Stimulated activated CD4-positive, alpha-beta T cell treated with anti-CD3 and anti-CD28 coated beads, Interleukin-4, amount 100 ng/mL, for 48 hours (primary cell): ENCODE measurements around the gene ITGA6.
"Not testable (repeated sequence)": the region's sequence is repeated elsewhere in the genome, so short reads cannot be mapped to it uniquely, and the experiment has no call there.

ENCODE experiments used
- DNase-seq, 2 donors: peaks; one replicate each; pipeline ENCODE4 v3.0.0-alpha.2; 2020; ENCODE audit warnings: low read depth in 2 of 2

ITGA6 gene

DNA sequence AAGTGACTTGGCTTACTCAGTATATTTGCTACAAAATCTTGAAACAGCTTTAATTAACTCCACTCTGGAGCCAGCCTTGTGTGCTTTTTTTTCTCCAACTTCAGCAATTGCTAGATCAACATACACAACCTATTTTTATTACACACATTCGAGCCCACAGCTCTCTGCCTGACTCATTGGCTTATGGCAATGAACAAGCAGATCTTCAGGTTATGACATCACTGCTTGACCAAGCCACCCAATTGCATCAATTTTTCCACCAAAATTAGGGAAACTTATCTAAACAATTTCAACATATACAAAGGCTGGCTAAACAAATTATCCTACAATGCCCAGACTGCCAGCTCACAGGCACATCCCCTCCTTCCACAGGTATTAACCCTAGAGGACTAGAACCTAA, 88.9 kb downstream of the ITGA6 start:
- no peak for DNase-seq

DNA sequence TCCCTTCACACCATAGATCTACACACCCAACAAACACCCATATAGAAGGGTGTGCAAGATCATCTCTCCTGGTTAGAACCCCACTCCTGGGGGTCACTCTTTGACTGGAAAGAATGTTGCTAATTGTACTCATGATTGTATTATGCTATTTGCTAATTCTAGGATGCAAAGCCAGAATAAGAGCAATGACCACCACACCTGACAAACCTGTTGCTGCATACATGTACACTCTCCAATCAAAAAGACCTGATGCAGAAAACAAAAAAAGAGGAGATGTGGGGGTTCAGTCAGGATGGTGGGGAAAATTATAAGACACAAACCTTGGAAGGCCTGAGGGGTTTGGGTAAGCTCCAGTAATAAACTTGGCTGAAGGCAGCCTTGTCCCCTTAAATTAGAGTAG, 91.6 kb downstream of the ITGA6 start:
- DNase-seq: no peak

DNA sequence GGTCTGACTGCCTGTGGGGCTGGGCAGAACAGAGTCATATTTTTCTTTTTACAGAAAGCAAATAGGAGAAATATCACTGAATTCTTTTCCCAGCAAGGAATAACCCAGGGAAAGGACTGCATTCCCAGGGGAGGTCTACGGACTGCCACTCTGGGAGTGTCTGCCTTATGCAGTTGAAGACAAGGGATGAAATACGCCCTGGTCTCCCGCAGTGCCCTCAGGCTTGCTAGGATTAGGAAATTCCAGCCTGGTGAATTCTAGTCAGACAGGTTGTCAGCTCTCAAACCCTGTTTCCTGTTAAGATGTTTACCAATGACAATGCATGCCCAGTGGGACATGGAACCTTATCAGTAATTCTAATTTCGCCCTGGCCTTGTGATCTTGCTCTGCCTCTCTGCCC, 98.2 kb downstream of the ITGA6 start:
- no peak for DNase-seq

DNA sequence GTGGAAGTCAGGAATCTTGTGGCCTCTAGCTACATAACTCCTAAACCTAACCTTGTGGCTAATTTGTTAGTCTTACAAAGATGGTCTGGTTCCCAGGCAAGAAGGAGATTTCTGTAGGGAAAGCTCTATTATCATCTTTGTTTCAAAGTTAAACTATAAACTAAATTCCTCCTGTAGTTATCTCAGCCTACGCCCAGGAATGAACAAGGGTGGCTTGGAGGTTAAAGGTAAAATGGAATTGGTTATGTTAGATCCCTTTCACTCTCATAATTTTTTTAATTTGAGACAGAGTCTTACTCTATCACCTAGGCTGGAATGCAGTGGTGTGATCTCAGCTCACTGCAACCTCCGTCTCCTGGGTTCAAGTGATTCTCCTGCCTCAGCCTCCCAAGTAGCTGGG, 103.9 kb downstream of the ITGA6 start:
- no peak for DNase-seq

DNA sequence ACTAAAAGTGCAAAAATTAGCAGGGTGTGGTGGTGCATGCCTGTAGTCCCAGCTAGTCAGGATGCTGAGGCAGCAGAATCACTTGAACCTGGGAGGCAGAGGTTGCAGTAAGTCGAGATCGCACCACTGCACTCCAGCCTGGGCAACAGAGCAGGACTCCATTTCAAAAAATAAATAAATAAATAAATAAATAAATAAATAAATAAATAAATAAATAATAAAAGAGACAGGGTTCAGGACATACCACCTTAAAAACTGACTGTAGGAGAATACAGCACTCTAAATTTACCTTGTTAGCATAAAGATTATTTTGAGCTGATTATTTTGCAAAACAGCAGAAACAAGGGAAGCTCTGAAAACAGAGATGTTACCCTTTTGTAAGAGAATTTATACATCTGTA, 105.1 kb downstream of the ITGA6 start:
- not testable (repeated sequence) for DNase-seq

DNA sequence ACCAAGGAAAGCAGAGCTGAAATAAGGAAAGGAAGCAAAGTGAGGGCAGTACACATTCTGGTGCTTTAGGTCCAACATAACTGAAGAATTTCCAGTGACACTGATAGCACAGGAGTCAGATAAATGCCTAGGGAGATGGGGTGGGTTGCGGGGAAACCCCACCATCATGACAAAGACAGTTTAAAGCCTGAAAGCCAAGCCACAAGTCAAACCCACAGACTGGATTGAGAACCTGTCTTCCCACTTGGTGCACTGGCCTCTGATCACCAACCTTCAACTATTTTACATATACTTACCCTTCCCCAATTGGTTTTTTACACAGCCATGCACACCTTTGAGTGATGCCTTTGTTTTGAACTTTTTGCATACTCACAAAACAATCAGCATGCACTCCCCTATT, 106.3 kb downstream of the ITGA6 start:
- DNase-seq: no peak

DNA sequence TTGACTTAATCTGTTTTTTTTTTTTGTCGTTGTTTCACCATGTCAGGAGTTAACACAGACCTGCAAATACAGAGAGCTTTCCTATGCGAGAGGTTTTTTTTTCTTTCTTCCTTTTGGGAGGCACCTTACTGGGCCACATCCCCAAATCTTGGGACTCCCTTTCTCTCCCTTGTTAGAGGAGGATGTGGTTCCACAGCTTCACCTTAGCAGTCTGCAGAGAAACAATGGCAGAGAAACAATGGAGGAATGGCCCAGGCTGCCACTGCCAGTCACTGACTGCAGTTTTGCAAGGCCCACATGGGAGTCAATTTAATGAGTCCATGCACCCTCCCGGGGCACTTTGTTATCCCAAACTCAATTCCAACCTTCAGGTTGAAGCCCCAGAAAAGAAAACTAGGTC, 107.7 kb downstream of the ITGA6 start:
- no peak for DNase-seq

DNA sequence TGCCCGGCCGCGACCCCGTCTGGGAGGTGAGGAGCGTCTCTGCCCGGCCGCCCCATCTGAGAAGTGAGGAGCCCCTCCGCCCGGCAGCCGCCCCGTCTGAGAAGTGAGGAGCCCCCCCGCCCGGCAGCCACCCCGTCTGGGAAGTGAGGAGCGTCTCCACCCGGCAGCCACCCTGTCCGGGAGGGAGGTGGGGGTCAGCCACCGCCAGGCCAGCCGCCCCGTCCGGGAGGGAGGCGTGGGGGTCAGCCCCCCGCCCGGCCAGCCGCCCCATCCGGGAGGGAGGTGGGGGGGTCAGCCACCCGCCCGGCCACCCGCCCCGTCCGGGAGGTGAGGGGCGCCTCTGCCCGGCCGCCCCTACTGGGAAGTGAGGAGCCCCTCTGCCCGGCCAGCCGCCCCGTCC, 110.5 kb downstream of the ITGA6 start:
- not testable (repeated sequence) for DNase-seq

DNA sequence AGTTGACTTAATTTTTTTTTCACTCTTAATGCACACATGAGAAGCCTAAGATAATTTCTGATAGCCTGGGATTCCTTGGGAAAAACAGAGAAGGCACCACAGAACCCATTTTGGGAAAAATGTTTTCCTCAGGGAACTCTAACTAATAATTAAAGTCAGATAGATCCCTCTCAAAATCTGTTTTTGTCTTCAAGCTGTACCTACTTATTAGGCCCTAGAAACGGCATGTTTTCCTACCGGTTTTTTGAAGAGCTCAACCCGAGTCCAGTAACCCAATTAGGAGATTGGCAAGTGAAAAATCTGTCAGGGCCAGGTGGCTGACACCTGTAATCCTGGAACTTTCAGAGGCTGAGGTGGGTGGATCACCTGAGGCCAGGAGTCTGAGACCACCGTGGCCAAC, 112.4 kb downstream of the ITGA6 start:
- no peak for DNase-seq

DNA sequence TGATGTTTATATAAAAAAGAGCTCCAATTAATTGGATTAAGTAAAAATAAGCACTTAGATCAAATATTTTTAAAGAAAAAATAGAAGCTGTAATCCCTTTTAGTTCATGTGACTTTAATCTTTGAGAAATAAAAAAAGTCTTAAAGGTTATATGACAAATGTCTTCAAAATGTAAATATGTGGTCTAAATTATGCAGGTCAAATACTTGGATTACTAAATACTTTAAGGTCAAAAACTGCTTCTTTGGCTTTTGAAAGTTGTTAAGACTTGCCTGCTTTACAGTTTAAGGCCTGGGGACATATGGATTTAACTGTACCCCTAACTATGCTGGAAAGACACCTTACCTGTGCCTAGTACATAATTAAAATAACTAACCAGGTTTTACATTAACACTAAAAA, 113.0 kb downstream of the ITGA6 start:
- DNase-seq: no peak

DNA sequence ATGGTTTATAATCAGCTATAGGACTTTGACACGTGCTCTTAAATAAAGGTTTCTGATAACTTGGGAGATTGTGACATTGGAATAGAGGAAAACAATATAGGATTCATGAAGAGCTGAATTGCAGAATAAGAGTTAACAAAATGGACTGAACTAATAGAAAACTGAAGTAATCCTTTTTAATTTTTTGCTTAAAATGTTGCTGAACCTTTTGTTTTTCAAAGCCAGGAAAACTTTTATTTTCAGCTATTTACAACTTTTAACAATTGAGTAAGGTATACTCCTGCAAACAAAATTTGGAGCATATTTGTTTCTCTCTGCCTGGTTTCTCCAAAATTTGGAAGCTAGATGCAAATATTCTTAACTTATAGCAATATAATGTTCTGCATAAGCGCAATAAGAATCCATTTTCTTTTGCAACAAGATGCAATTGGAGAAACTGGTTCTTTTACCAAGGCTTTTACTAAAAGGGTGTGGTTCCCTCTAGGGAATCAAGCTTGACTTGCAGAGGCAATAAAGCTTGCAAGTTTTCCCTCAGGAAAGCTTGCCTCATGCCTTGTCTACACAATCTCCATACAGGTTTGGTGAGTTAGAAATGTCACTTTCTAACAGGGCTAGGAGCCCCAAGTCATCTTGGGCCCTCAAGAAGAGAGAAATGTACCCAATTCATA, 118.2 kb downstream of the ITGA6 start:
- DNase-seq: no peak

DNA sequence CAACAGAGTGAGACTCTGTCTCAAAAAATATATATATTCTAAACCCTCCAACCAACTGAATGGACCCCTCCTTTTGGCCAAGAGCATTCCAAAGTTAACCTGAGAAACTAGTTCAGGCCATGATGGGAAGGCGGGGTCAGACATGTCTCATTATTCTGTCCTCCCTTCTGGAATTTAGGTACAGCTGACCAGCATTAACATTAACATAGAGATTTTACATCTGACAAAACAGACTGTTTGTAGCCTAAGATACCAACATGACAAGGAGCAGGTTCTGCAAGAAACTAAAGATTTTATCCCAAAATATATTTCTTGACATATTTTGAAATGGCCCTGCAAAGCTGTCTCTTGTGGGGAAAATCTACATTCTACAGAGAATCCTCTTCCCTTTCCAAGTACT, 121.7 kb downstream of the ITGA6 start:
- DNase-seq: no peak

DNA sequence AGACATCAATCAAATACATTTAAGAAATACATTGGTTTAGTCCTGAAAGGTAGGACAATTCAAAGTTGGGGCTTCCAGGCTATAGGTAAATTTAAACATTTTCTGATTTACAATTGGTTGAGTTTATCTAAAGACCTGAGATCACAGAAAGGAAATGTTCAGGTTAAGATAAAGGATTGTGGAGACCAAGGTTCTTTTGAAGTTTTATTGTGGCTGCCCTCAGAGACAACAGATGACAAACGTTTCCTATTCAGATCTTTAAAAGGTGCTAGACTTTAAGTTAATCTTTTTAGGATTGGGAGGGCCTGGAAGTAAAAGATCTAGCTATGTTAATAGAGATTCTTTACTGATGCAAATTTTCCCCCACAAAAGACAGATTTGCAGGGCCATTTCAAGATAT, 122.4 kb downstream of the ITGA6 start:
- not testable (repeated sequence) for DNase-seq

DNA sequence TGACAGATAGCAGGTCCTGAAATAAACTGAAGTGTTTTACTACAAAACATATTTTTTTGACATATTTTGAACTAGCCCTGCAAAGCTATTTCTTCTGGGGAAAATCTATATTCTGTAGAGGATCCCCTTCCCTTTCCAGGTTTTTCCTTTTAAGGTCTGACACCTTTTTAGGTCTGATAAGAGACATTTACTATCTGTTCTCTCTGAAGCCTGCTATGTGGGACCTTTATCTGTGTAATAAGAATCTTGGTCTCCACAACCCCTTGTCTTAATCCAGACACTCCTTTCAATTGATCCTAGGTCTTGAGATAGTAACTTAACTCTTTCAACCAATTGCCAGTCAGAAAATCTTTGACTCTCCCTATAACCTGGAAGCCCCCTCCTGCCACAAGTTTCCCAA, 123.0 kb downstream of the ITGA6 start:
- DNase-seq: no peak

DNA sequence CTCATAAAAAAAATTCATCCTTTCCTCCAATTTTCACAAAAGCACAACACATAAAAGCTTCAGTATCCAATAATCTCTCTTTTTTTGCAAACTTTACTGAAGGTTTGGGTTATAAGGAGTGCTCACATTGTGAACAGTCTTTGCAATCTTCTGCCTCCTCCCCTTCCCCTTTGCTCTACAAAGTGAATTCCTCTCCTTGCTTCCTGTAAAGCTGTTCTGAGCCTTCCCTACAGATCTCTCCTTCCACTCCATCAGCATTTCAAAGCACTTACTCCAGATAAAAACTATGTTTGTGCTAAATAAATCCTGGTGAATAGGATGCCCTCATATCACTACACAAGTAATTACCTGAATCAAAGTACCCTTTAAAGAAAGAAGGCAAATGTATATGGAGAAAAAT, 123.9 kb downstream of the ITGA6 start:
- DNase-seq: no peak

DNA sequence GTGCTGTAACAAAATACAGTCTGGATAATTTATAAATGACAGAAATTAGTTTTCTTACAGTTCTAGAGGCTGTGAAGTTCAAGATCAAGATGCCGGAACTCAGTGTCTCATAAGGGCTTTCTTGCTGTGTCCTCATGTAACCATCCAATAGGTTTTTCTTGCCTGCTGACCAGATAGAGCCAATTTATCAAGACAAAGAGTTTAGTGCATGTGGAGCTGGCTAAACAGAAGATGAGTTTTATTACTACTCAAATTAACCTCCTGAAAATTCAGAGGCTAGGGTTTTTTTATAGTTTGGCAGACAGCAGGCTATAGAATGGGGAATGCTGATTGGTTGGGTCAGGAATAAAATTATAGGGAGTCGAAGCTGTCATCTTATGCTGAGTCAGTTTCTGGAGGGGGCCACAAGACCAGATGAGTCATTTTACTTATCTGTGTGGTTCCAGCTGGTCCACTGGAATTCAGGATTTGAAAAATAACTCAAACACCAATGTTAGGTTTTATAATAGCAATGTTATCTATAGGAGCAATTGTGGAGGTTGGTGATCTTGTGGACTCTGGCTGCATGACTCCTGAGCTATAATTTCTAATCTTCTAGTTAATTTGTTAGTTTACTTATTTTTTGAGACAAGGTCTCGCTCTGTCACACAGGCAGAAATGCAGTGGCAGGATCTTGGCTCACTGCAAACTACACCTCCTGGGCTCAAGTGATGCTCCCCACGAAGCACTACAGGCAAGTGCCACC, 125.3 kb downstream of the ITGA6 start:
- no peak for DNase-seq

DNA sequence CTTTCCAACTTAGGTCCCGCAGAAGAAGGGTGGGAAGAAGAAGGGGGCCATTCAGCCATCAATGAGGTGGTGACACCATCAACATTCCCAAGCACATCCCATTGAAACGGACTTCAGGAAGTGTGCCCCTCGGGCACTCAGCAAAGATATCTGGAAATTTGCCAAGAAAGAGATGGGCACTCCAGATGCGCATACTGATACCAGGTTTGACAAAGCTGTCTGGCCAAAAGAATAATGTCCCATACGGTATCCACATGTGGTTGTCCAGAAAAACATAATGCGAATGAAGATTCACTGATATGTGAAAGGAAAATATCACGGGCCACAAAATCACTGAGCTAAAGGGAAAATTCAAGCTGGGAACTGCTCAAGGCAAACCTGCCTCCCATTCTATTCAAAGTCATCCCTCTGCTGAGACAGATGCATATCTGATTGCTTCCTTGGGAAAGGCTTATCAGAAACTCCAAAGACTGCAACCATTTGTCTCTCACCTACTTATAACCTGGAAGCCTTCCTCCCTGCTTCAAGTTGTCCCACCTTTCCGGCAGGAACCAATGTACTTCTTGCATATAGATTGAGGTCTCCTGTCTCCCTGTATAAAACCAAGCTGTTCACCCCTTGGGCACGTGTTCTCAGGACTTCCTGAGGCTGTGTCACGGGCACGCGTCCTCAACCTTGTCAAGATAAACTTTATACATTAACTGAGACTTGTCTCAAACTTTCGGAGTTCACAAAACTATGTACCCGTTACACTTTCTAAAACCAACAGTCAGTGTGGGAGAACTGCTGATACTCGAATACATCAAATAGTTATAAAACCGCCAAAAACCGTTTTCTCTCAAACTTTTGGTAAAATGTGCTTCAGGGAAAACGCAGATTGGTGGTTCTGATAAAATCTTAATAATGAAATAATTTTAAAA, 127.2 kb downstream of the ITGA6 start:
- no peak for DNase-seq

DNA sequence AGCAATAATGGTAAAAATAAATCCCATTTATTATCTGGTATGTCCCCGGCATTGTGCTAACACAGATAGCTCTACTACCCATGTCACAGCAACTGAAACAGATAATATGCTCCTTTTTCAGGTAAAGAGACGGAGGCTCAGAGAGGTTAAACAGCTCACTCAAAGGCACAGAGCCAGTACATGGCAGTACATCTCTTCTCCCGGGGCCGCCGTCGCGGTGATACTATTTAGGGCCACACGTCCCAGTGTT, 127.8 kb downstream of the ITGA6 start:
- no peak for DNase-seq
